ENCODE results near the gene FAM169A.
"Not testable (repeated sequence)": the region's sequence is repeated elsewhere in the genome, so short reads cannot be mapped to it uniquely, and the experiment has no call there.

Gene FAM169A

GRCh38 chr5:74895906-74896305, 29.7 kb upstream of the FAM169A start:
- Histone ChIP-seq H3K4me3 (no peak overlapping the region), H3K27ac (no peak overlapping the region)
- TF ChIP-seq CTCF (IDR thresholded peaks at IDR 0.05): no peak
- DNase-seq (ENCODE audit: low spot score): no peak

GRCh38 chr5:74894351-74894750, 28.2 kb upstream of the FAM169A start:
- no peak overlapping the region for H3K27ac ChIP-seq
- TF ChIP-seq CTCF (IDR thresholded peaks at IDR 0.05): no peak
- H3K4me3 ChIP-seq: no peak overlapping the region
- DNase-seq (ENCODE audit: low spot score): no peak

GRCh38 chr5:74892921-74893320, 26.7 kb upstream of the FAM169A start:
- Histone ChIP-seq H3K4me3 (no peak overlapping the region), H3K27ac (no peak overlapping the region)
- TF ChIP-seq CTCF (IDR thresholded peaks at IDR 0.05): no peak
- DNase-seq (ENCODE audit: low spot score): no peak

GRCh38 chr5:74889523-74890105, 23.4 kb upstream of the FAM169A start:
- no peak overlapping the region for H3K4me3 ChIP-seq
- DNase-seq (ENCODE audit: low spot score): no peak
- no peak overlapping the region for H3K27ac ChIP-seq
- TF ChIP-seq CTCF (IDR thresholded peaks at IDR 0.05): no peak

GRCh38 chr5:74888117-74888516, 21.9 kb upstream of the FAM169A start:
- H3K27ac ChIP-seq: no peak overlapping the region
- TF ChIP-seq CTCF (IDR thresholded peaks at IDR 0.05): no peak
- DNase-seq (ENCODE audit: low spot score): no peak
- no peak overlapping the region for H3K4me3 ChIP-seq

GRCh38 chr5:74885170-74885569, 19.0 kb upstream of the FAM169A start:
- no peak for DNase-seq (ENCODE audit: low spot score)
- no peak overlapping the region for H3K4me3 ChIP-seq
- H3K27ac ChIP-seq: no peak overlapping the region
- no peak for TF ChIP-seq CTCF (IDR thresholded peaks at IDR 0.05)

GRCh38 chr5:74882379-74883134, 16.4 kb upstream of the FAM169A start:
- H3K4me3 ChIP-seq; H3K27ac ChIP-seq; DNase-seq (ENCODE audit: low spot score): not testable (repeated sequence)

Data from coronary artery (tissue), 2 donors.